Activated effector memory CD4-positive, alpha-beta T cell treated with anti-CD3 and anti-CD28 coated beads, Interleukin-2, amount 50 U/mL, for 16 hours (primary cell): ENCODE results near the gene SH3D19.

ENCODE experiments used
- DNase-seq: peaks from one replicate; pipeline ENCODE4 v3.0.0-alpha.2; 2020

The SH3D19 gene

DNA sequence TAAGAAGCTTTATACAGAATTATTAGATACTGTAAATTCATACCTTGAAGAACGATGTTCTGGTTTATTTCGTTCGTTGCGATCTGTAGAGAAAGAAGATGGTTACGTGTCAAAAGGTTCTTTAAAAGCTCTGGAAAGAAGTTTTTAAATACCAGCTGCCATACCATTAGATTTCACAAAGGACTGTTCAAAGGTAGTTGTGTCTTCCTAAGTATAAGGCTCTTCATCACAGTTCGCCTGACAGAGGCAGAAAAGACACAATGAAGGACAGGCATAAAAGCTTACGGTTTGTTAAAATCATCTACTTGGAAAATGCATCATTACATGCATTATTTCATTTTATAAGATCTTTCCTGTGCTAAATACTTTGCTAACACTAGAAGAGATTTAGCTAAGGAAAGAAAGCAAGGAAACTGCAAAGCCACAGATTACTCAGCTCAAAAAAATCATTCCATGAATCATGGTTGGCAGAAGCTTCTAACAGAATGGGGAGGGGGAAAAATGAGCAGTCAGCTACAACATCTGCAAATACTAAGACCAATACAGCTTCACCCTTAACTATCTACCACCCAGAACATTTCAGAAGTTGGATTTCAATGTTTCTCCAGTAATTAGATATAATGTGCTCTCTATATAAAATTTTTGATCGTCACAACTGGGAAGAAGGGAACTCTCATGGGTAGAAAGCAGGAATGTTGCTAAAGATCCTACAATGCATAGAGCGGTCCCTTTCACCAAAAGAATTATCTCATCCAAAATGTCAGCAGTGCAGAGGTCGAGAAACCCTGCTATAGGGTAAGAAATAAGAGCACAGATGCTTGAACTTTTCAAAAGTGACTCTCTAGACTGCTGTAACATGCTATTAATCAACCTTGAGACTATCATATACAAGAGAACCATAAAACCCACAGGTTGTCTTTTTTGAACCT is 99.1 kb downstream of the SH3D19 start:
- no peak for DNase-seq

DNA sequence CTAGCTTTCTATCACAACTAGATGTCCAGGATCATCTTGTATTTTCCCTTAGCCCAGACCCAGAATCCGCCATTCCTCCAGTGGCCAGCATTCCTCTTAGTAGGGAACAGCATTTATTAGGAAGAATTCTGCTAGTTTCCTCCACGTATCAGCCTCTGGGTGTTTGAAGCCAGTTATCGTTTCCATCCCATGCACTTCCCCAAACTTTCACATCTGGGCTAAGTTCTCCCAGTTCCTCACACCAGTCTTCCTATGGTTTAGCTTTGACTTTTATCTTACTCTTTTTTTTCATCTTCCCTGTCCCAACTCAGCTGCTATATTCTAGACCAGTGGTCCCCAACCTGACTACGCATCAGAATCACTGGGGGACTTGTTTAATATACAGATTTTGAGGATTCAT is 101.9 kb downstream of the SH3D19 start:
- no peak for DNase-seq

DNA sequence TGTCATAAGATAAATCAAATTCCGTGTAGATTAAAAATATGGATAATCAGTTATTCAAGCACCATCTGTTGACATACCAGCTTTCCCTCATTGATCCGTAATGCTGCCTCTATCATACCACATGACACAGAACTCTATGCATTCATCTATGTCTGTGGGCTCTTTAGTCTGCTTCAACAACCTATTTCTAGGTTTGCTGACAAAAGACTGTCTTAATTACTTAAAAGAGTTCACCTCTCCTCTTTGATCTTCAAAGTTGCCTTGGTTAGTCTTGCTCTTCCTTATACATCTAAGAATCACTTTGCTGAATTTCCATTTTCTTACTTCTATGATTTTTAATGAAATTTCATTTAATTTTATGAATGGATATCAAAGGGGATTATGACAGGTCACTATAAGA is 105.5 kb downstream of the SH3D19 start:
- DNase-seq, result no peak

DNA sequence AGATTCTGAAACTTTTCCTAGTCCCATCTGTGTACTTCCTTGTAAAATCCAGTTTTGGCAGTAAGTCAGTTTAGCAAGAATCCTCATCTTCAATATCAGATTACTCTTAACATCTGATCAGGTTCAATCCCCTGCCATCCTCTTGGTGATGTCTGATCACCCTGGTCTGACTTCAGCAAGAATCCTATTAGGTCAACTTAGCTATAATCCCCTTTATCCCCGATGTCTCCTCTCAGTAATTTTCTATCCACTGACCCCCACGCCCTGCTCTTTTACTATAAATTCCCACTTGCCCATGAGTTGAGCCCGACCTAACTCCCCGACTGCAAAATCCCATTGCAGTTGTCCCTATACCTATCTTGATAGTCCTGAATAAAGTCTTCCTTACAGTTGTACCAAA is 106.3 kb downstream of the SH3D19 start:
- DNase-seq, result no peak

DNA sequence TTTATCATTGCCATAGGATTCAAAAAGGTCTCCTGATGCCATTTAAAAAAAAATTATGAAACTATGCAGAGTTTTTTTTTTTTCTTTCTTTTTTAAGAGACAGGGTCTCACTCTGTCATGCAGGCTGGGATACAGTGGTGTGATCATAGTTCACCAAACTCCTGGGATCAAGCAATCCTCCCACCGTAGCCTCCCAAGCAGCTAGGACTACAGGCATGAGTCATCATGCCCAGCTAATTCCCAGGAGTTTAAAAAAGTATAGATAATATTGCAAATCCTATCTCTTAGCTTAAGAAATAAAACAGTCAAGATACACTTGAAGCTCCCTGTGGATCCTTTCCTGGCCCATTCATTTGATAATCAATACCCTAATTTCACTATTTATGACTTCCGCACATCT is 107.1 kb downstream of the SH3D19 start:
- no peak for DNase-seq

DNA sequence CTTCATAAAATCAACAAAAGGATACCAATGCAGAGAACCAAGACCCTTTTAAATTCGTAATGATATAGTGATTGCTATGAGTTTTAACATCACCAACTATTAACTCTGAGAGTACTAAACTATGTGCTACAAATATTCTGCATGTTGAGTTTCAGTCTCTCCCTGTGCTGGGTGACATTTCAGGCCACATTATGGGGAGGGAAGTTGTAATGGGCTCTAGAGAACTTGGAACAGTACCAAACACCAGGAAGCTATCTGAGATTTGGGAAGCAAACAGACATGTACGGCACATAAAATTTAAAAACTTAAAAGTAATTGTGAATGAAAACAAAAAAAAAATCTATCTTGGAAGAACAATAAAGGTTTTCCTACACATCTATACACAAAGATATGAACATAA is 108.1 kb downstream of the SH3D19 start:
- DNase-seq, result no peak

DNA sequence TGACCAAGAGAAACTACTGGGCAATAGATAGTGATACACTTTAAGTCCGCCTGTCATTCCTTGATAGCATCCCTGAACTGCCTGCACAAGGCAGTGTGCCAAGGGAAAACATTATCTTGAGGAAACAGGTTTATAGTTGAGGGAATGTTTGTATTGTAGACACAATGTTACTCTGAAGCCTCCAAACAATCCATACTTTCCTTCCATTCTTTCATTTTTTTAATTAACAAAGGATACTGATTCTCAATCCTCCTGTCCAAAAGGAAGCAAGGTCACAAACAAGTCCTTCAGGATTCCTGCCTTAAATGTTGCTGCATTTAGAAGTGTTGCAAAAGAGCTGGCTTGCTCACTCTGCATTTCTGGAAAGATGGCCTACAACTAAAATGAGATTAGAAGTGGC is 110.1 kb downstream of the SH3D19 start:
- no peak for DNase-seq

DNA sequence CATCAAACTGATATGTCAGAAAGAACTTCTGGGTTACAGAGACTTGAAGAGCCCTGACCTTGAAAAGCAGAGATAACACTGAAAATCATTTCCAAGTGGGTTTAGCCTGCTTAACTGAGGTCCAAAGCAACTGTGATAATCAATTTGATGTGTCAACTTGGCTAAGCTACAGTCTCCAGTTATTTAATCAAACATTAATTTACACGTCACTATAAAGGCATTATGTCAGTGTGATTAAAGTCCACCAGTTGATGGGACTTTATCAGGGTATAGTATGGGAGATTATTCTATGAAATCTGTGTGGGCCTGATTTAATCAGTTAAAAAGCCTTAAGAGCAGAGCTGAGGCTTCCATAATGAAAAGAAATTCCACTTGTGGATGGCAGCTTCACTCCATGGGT is 117.5 kb downstream of the SH3D19 start:
- DNase-seq, result no peak

DNA sequence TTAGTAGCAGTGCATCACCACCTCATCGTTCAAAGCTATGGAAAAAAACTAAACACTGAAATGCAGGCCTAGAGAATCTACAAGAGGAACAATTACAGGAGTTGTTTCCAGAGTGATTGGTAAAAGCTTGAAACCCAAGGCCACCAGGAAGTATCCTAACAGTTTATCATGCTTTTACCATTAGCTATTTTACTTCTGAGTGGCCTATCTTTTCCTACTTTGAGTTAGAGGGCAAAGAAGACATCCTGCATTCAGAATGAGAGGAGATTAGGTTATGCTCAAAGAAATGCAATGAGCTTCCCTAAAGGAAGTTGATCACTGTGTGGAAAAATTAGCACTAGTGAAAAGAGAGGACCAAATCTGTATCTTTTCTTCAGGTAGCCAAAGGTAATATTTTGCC is 118.2 kb downstream of the SH3D19 start:
- no peak for DNase-seq

DNA sequence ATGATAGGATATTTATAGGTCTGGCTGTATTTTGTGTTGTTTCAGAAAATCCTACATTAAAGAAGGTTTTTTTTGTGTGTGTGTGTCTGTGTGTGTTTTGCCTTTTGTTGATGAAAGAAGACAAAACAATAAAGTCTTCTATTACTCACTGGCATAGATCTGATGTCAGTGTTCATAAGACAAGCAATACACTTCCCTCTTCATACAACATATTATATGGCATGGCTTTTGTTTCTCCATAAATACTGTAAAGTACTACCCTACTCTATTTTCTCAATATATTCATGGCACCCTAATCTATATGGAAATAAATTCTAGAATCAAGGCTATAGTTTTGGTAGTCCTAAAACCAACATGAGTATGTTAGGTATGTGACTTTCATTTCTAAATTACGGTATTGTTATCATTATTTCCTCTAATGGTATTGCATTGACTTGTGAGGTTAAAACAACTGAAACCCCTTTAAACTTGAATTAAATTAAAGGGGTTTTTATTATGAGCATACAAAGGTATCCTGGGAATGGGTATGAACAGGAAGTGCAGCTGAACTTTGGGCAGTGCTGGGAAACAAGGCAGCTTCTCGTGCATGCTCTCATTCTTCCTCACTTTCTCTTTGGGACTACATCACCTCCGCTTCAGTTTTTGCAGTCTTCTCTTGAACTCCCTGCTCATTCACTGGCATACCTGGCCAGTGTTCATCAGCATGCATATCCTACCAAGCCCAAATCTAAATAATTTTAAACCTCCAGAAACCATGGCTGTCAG is 119.0 kb downstream of the SH3D19 start:
- no peak for DNase-seq

DNA sequence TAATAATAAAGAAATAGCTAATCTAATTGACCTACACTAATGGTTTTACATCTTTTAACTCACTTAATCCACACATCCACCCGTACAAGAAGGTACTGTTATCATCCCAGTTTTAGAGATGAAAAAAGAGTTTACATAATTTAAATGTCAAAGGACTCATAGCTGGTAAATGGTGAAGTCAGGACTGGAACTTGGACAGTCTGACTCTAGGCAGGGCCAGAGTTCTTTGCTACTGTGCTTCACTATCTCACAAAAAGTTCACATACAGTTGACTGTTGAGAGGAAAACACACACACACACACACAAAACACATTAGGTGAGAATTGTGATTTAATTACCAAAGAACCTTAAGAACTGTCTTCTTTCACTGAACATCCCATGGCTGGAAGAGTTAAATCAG is 119.7 kb downstream of the SH3D19 start:
- DNase-seq, result no peak

DNA sequence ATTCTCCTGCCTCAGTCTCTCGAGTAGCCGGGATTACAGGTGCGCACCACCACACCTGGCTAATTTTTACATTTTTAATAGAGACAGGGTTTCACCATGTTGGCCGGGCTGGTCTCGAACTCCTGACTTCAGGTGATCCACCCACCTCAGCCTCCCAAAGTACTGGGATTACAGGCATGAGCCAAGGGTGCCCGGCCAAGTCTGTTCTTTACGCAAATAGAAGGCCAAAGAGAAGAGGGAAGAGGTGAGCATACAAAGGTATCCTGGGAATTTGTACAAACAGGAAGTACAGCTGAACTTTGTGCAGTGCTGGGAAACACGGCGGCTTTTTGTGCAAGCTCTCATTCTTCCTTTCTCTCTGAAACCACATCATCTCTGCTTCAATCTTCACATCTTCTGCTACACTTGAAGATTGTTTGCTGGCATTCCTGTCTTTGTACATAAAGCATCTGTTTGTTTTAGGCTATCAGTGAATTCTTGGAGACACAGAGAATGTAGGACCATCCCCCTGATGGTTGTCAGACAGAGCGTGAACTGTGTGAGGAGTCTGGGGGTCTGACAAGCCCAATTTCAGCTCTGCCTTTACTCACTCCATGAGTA is 120.4 kb downstream of the SH3D19 start:
- no peak for DNase-seq

DNA sequence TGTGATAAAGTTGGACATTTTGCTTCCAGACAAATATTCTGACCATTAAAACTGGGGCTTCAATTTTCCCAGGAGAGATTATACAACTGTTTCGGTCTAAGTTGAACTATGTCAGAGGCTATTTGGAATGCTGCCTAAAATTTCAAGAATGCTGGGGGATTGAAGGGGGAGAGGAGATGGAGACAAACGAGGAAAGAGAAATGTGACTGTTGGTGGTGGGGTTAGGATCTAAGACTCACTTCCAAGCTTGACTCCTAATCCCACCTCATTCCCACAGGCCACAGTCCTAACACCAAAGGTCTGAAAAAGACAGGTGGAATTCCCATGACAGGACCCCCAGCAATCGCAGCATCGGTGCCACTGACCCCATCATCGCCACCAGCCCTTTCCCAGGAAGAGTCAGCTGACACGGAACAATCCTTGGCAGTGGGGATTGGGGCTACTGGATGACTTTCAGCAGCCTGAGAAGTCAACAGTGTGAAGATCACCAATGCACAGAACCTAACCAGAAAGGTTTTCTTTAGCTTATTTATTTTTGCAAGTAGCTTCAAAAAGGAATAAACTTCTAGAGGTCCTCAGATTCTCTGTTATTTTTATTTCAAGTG is 122.5 kb downstream of the SH3D19 start:
- no peak for DNase-seq

DNA sequence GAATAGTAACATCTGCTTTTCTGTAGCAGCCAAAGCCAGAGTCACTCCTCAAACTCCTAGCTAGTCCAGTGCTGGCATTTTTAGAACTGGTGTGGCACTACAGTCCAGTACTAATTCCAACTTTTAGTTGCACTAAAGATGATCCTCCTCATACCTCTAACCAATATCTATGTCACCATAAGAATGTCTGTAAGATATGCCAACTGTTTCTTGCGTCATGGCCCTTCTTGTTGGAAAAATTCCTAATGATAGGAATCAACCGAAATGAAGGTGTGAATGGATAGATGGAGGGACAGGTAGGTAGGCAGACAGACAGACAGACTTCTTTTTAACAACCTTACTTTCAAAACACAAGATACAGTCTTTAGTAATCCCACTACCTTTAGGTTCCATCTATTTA is 123.0 kb downstream of the SH3D19 start:
- no peak for DNase-seq

DNA sequence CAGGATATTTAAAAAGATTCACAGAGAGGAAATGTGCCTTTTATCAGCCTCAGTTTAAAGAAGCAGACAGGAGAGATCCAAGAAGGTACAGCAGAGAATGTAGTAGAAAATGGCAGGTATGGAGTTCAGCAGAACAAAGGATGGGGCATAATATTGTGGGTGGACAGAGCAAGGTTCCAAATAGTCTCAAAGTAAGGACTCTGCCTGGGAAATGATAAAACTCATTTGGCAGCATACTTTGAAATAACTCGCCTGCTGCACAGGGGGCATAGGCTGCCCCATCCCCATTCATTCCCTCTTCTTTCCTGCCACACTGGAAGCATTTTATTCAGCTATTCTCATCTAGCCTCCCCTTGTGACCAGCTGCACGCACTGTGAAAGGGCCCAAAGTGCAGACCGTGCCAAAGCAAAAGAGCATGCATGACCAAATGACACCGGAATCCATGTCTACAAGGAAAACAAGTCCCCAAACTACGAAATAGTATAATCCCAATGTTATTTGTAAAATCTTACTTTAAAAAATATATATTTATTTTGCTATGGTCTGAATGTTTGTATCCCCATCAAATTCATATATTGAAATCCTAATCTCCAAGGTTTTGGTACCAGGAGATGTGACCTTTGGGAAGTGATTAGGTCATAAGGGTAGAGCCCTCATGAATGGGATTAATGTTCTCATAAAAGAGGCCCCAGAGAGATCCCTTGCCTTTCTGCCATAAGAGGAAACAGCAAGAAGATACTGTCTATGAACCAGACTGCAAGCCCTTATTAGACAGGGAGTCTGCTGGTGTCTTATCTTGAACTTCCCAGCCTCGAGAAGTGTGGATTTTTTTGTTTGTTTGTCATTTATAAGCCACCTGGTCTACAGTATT is 125.8 kb downstream of the SH3D19 start:
- DNase-seq, result no peak

DNA sequence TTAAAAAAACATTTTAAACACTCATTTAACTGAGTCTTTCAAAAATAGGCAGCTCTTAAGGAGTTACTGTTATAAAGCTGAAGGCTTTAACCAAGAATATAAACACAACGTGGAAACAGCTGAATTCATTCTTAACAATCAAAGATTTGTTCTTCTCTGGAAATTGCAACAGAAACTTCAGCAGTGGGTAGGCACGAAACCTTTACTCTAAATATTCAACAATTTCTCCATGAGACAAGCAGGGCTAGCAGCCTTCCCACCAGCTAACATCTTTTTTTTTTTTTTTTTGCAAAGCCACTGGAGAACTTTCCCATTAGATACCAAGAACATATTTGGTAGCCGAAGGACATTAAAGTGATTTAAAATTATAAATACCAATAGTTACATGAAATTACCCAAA is 126.7 kb downstream of the SH3D19 start:
- no peak for DNase-seq

DNA sequence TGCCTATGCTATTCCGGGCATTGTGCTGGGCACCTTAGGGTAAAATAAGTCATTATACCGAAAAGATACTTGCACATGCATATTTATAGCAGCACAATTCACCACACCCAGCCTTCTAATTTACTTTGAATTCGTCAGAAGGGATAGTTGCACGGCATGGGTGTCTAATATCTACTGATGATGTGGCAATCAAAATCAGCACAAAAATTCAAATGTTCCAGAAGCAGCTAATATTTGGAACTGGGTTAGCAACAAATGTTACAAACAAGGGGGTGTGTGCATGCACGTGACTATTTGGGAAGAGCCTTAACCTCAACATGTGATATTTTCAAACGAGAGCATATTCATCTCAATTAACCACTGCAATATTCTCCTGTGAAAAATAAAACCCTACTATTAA is 128.2 kb downstream of the SH3D19 start:
- no peak for DNase-seq

DNA sequence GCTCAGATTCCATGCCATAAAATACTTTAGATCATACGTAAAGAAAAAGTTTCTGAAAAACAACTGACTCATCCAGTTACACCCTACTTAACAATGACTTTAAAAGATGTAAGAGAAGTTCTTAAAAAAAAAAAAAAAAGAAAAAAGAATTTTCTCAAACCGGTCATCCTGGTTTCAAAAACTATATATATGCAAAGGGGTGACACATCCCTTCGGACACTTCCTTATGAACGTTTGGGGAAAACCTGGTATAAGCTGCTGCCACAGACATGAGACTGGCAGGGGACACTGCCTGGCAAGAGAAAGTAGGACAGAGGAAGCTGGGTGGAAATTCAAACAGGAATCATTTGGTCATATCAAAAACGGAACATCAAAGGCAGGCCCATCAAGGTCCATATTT is 129.6 kb downstream of the SH3D19 start:
- no peak for DNase-seq

DNA sequence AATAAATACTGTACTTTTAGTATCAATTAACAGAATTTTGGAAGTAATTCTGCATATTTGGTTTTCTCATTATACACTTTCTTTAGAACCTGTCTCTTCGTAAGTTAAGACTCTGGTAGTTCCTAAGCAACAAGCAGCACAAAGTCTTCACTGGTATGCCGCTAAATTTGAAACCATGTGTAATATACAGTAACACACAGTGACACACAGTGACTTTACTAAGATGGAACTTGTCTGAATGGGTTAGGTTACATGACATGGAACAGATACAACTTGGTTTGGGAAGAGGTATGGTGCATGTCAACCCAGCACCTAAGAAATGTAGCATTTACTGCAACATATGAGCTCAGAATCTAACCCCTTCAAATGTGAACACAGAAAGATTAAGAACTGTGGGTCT is 132.0 kb downstream of the SH3D19 start:
- no peak for DNase-seq

DNA sequence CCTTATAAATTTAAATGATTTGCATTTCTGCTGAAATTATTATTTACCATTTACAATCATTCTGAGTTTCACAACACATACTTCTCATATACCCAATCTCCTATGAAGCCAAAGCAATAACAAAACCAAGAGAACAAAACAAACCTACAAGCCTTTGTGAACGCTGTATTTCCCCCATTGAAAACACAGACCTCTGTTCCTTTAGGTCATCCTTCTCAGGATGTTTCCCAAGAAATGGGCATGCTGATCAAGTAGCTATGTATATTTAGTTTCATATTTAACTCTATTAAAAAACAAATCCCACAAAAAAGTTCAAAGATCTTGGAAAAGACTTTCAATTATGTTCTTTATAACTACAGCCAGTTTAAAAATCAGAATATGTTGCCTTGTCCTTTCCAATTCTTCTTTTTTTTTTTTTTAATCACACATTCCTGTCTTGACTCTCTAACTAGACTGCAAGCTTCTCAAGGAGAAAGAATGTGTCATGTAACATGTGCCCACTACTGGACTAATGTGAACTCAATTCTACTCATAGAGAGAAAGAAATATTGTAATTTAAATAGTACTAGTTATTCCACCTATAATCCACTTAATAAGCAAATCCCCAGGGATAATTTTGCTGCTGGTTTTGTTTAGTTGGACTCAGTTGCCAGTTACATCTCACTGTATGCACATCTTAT is 132.7 kb downstream of the SH3D19 start:
- no peak for DNase-seq

DNA sequence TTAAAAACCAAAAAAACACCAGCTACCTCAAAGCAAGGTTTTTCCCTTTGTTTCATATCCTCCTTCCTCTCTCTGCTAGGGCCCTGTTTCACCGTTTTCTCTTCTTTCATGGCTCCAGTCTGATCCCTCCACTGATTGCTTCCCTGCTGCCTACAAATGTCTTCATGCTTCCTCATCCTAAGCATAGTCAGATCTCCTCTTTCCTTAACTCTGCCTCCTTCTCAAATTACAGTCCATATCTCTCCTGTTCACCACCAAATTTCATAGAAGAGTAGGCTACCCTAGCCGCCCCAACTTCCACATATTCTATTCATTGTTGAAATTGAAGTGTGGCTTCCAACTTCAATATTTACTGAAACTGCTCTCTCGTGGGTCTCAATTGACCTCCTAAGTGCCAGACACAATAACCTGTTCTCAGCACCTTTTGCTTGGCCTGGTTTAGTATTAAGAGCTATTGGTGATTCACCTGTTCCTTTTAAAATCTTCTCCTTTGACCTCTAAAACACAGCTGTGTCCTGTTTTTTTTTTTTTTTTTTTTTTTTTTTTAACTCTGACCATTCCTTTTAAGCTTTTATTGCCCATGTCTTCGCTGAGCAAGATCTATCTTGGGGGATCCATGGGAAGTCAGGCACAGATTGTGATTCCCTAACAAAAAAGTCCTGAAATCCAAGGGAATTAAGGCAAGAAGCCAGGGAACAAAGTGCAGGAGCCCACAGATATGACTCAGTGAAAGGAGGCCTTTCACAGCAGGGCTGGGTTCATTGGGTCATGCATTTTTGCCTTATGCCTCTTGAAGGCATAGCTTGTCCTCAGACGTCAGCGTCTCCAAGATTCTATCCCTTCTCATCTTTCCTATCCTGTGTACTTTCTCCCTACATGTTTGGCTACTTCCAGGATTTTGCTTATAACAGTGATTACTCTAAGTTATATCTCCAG is 140.6 kb downstream of the SH3D19 start:
- DNase-seq, result no peak
